KMS-11 (cell line): ENCODE data around the gene SRP68.

ENCODE experiments used
- H2AFZ ChIP-seq: fragments of 200-600 bp; sonication (generic); 2 replicates; pipeline ENCODE4 v1.6.1; 2016; ENCODE audit warnings: antibody characterized with exemption, mixed run types, low read depth
- H3K27ac ChIP-seq: fragments of 200-600 bp; sonication (generic); 2 replicates; pipeline ENCODE4 v1.6.1; 2016; ENCODE audit warnings: mild to moderate bottlenecking, mixed run types
- H3K27me3 ChIP-seq: fragments of 200-600 bp; sonication (generic); 2 replicates; pipeline ENCODE4 v1.6.1; 2017; ENCODE audit warnings: mild to moderate bottlenecking, low read depth, mixed run types, moderate library complexity; ENCODE audit not compliant: insufficient read depth
- H3K36me3 ChIP-seq: fragments of 200-600 bp; sonication (generic); 2 replicates; pipeline ENCODE4 v1.6.1; 2017; ENCODE audit warnings: mild to moderate bottlenecking, mixed run types; ENCODE audit not compliant: insufficient read depth
- H3K4me1 ChIP-seq: fragments of 200-600 bp; sonication (generic); 2 replicates; pipeline ENCODE4 v1.6.1; 2016; ENCODE audit warnings: mild to moderate bottlenecking, low read depth, mixed run types; ENCODE audit not compliant: poor library complexity, severe bottlenecking
- H3K4me2 ChIP-seq: fragments of 200-600 bp; sonication (generic); 2 replicates; pipeline ENCODE4 v1.7.0; 2016; ENCODE audit warnings: mild to moderate bottlenecking, mixed run types
- H3K4me3 ChIP-seq: fragments of 200-600 bp; sonication (generic); IDR thresholded peaks from 2 replicates; pipeline ENCODE4 v1.6.1; 2017; ENCODE audit warnings: low read depth, low read length, mixed read lengths; ENCODE audit not compliant: insufficient read depth
- H3K79me2 ChIP-seq: fragments of 200-600 bp; sonication (generic); 2 replicates; pipeline ENCODE4 v1.6.1; 2016; ENCODE audit warnings: low read depth, mixed run types; ENCODE audit not compliant: insufficient read depth
- H3K9ac ChIP-seq: fragments of 200-600 bp; sonication (generic); 2 replicates; pipeline ENCODE4 v1.6.1; 2016; ENCODE audit warnings: mild to moderate bottlenecking, mixed run types
- H4K20me1 ChIP-seq: fragments of 200-600 bp; sonication (generic); 2 replicates; pipeline ENCODE4 v1.6.1; 2016; ENCODE audit warnings: mild to moderate bottlenecking, mixed run types; ENCODE audit not compliant: insufficient read depth
- TF ChIP-seq, protein P1 (sequence below): fragments of 200-600 bp; sonication (generic); conservative IDR thresholded peaks from 2 replicates; pipeline ENCODE4 v1.6.1; 2017; ENCODE audit warnings: low read depth, mild to moderate bottlenecking, antibody characterized with exemption, low read length, moderate library complexity, mixed read lengths

SRP68 gene

DNA sequence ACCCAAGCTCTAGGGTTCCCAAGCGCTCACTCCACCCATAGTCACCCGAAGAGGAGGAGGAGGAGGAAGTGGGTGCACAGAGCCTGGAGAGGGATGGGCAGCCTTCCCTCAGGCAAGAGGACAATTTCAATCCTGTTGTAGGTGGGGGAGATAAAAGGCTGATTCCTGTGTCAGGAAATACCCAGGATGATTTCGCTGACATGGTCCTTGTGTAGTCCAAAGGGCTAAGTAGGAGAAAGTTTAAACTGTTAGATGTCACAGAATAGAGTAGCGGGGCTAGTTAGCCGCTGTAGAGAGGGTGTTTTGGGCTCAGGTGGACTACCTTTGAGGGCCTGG, 32.5 kb upstream of the SRP68 start:
- TF ChIP-seq, protein P1, sequence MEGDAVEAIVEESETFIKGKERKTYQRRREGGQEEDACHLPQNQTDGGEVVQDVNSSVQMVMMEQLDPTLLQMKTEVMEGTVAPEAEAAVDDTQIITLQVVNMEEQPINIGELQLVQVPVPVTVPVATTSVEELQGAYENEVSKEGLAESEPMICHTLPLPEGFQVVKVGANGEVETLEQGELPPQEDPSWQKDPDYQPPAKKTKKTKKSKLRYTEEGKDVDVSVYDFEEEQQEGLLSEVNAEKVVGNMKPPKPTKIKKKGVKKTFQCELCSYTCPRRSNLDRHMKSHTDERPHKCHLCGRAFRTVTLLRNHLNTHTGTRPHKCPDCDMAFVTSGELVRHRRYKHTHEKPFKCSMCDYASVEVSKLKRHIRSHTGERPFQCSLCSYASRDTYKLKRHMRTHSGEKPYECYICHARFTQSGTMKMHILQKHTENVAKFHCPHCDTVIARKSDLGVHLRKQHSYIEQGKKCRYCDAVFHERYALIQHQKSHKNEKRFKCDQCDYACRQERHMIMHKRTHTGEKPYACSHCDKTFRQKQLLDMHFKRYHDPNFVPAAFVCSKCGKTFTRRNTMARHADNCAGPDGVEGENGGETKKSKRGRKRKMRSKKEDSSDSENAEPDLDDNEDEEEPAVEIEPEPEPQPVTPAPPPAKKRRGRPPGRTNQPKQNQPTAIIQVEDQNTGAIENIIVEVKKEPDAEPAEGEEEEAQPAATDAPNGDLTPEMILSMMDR = no peak
- H3K79me2 ChIP-seq = peaks cover 14% of the 10 kb centered on the region; the same call in 1 of the 2 replicates
- no peak overlapping the region for H3K4me2 ChIP-seq
- H2AFZ ChIP-seq = peak overlapping the region; percentile 65; the same call in 1 of the 2 replicates
- no peak overlapping the region for H3K9ac ChIP-seq
- no peaks in the 10 kb centered on the region; the same call in 1 of the 2 replicates for H3K36me3 ChIP-seq
- no peak overlapping the region for H3K4me3 ChIP-seq
- H3K4me1 ChIP-seq = peaks cover 14% of the 10 kb centered on the region
- no peak overlapping the region for H3K27ac ChIP-seq
- H3K27me3 ChIP-seq = no peaks in the 10 kb centered on the region
- H4K20me1 ChIP-seq = no peaks in the 10 kb centered on the region

DNA sequence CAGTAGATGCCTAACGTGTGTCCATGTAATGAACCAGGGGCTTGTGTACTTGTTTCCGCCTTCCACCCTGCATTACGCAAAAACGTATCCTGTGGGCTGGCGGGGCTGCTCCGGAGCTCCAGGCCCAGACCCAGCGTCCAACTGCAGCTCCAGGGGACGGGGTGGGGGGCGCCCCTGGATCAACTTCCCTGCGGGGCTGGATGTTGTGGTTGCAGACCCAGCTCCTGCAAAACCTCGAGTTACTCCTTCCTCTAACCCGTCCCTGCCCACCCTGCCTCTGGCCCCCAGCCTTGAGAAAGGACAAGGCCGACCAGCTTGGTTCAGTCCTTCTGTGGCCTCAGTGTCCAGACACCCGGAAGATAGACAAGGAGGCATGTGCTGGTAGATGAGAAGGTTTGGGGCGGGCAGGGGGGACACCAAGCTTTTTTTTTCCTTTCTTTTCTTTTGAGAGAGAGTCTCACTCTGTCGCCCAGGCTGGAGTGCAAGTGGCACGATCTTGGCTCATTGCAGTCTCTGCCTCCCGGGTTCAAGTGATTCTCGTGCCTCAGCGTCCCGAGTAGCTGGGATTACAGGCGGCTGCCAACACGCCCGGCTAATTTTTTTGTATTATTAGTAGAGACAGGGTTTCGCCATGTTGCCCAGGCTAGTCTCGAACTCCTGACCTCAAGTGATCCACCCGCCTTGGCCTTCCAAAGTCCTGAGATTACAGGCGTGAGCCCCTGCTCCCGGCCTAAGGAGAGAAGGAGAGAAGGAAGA, 32.0 kb upstream of the SRP68 start:
- peaks cover 14% of the 10 kb centered on the region for H3K4me1 ChIP-seq
- peak overlapping the region; percentile 22; the same call in 1 of the 2 replicates for H3K27ac ChIP-seq

DNA sequence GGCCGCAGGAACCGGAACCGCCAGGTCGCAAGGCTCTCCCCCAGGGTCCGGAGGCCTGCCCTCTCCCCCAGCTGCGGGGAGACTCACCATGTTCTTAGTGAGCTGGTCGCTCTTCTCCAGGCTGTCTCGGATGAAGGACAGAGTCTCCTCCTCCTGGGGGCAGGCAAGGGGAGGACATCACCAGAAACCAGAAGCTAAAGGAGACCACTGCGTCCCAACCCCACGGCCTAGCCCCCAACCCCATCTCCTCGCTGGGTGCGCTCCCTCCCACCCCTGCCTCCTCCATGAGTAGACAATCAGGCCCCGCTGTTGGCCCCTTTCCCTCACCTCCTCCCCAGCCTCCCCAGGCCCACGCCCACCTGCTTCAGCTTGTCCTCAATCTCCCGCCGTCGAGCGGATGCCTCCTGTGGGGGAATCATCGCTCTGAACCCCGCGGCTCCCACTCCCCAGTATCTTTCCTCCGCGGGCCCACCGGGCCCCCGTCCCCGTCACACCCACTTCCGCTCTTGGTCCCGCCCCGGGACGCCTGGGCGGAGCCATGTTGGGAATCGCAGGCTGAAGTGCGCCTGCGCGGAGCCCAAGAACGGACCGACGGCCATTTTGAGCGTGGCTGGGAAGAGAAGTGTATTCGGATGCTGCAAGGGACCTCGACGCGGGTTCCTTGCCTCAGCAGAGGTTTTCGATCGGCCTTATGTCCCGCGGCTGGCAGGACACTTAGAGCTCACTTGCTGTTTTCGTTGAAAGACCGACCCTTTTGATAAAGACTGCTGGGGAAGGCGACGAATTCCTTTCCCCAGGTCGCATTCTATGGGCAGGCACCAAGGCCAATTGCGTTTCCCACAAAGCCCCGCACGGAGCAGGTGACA, 31.2 kb upstream of the SRP68 start, which contains the start of gene EXOC7:
EXOC7 (minus strand) TSS at position 514 of the 866 bp plus-strand sequence; CDS start at position 419, 95 bp downstream.
- peak within 1 kb of the TSS; percentile 22; the same call in 1 of the 2 replicates for H3K27ac ChIP-seq
- peak within 1 kb of the TSS; percentile 88 for H3K4me2 ChIP-seq
- H3K4me1 ChIP-seq = peaks cover 14% of the 10 kb centered on the region
- peak within 1 kb of the TSS; percentile 61 for H3K4me3 ChIP-seq
- peaks cover 14% of the 10 kb centered on the region; the same call in 1 of the 2 replicates for H3K79me2 ChIP-seq
- peak within 1 kb of the TSS; percentile 65 for H2AFZ ChIP-seq
- no peaks in the 10 kb centered on the region; the same call in 1 of the 2 replicates for H3K36me3 ChIP-seq
- H4K20me1 ChIP-seq = no peaks in the 10 kb centered on the region
- TF ChIP-seq, protein P1 = no peak
- no peaks in the 10 kb centered on the region for H3K27me3 ChIP-seq
- H3K9ac ChIP-seq = peak within 1 kb of the TSS; percentile 59; the same call in 1 of the 2 replicates

More for the DNA sequence above, 32.0 kb upstream of the SRP68 start:
- H3K4me3 ChIP-seq = no peak overlapping the region
- H2AFZ ChIP-seq = peak overlapping the region; percentile 65
- H3K79me2 ChIP-seq = peaks cover 14% of the 10 kb centered on the region; the same call in 1 of the 2 replicates
- peak overlapping the region; percentile 88 for H3K4me2 ChIP-seq
- no peaks in the 10 kb centered on the region for H3K27me3 ChIP-seq
- peak overlapping the region; percentile 59; the same call in 1 of the 2 replicates for H3K9ac ChIP-seq
- TF ChIP-seq, protein P1 = no peak
- no peaks in the 10 kb centered on the region for H4K20me1 ChIP-seq
- H3K36me3 ChIP-seq = no peaks in the 10 kb centered on the region; the same call in 1 of the 2 replicates

DNA sequence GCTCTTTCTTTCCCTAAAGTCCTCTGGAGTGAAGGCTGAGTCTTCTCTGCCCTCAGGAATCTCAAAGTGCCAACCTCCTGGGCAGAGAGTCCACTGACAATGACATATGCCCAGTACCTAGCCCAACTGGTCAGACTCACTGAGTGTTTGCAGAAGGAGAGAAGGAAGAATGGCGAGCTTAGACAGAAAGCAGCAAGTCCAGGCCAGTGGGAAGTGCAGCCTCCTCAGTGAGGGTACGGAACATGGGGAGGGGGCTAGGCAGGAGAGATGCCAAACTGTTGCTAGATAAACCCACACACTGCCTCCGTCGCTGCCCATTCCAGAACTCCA, 30.6 kb upstream of the SRP68 start:
- peak overlapping the region; percentile 65 for H2AFZ ChIP-seq
- TF ChIP-seq, protein P1 = 0 out of 2 replicates have a peak, but pooled peaks have one; percentile 17
- H4K20me1 ChIP-seq = no peaks in the 10 kb centered on the region
- peak overlapping the region; percentile 61 for H3K4me3 ChIP-seq
- H3K79me2 ChIP-seq = peaks cover 14% of the 10 kb centered on the region; the same call in 1 of the 2 replicates
- peak overlapping the region; percentile 22; the same call in 1 of the 2 replicates for H3K27ac ChIP-seq
- H3K4me1 ChIP-seq = peaks cover 14% of the 10 kb centered on the region
- peak overlapping the region; percentile 88 for H3K4me2 ChIP-seq
- no peaks in the 10 kb centered on the region; the same call in 1 of the 2 replicates for H3K36me3 ChIP-seq
- no peaks in the 10 kb centered on the region for H3K27me3 ChIP-seq
- peak overlapping the region; percentile 59; the same call in 1 of the 2 replicates for H3K9ac ChIP-seq
